GM23248 (cell line): ENCODE measurements around the gene TNNC1. TPM values are rescaled to one million over a fixed set of nuclear protein-coding genes. Genes with fewer than 3 reads are reported as not detected.

ENCODE experiments used
- DNase-seq: peaks from one replicate; pipeline ENCODE4 v3.0.0-alpha.2; 2015
- H2AFZ ChIP-seq: fragments of 200-600 bp; sonication (generic); 2 replicates; pipeline ENCODE4 v1.6.1; 2016; ENCODE audit warnings: antibody characterized with exemption
- H3F3A ChIP-seq: fragments of 200-600 bp; sonication (generic); 2 replicates; pipeline ENCODE4 v1.6.1; 2016; ENCODE audit warnings: mild to moderate bottlenecking, antibody characterized with exemption, mixed run types; ENCODE audit not compliant: insufficient read depth
- H3K27ac ChIP-seq: fragments of 200-600 bp; sonication (generic); 2 replicates; pipeline ENCODE4 v1.5.1; 2016; ENCODE audit warnings: mild to moderate bottlenecking
- H3K27me3 ChIP-seq: fragments of 200-600 bp; sonication (generic); replicated peaks from 2 replicates; pipeline ENCODE4 v1.6.1; 2016; ENCODE audit warnings: mild to moderate bottlenecking; ENCODE audit not compliant: insufficient read depth
- H3K36me3 ChIP-seq: fragments of 200-600 bp; sonication (generic); 2 replicates; pipeline ENCODE4 v1.6.1; 2016; ENCODE audit warnings: low read depth, mild to moderate bottlenecking
- H3K4me1 ChIP-seq: fragments of 200-600 bp; sonication (generic); 2 replicates; pipeline ENCODE4 v1.6.1; 2016; ENCODE audit warnings: mild to moderate bottlenecking; ENCODE audit not compliant: insufficient read depth
- H3K4me2 ChIP-seq: fragments of 200-600 bp; sonication (generic); one replicate; pipeline ENCODE4 v1.6.1; 2016; ENCODE audit warnings: mild to moderate bottlenecking; ENCODE audit not compliant: unreplicated experiment
- H3K4me3 ChIP-seq: fragments of 200-600 bp; sonication (generic); 2 replicates; pipeline ENCODE4 v1.5.1; 2016; ENCODE audit warnings: mild to moderate bottlenecking
- H3K79me2 ChIP-seq: fragments of 200-600 bp; sonication (generic); 2 replicates; pipeline ENCODE4 v1.6.1; 2016; ENCODE audit warnings: mild to moderate bottlenecking; ENCODE audit not compliant: insufficient read depth
- H3K9ac ChIP-seq: fragments of 200-600 bp; sonication (generic); 2 replicates; pipeline ENCODE4 v1.6.1; 2016; ENCODE audit warnings: mild to moderate bottlenecking
- H3K9me2 ChIP-seq: fragments of 200-600 bp; sonication (generic); 2 replicates; pipeline ENCODE4 v1.6.1; 2016; ENCODE audit warnings: mixed run types, mild to moderate bottlenecking, moderate library complexity; ENCODE audit not compliant: insufficient read depth
- H3K9me3 ChIP-seq: fragments of 200-600 bp; sonication (generic); one replicate; pipeline ENCODE4 v1.6.1; 2017; ENCODE audit warnings: low read depth
- H4K20me1 ChIP-seq: fragments of 200-600 bp; sonication (generic); 2 replicates; pipeline ENCODE4 v1.6.0; 2016; ENCODE audit not compliant: insufficient read depth
- EZH2 ChIP-seq: fragments of 200-600 bp; sonication (generic); IDR thresholded peaks from 2 replicates; pipeline ENCODE4 v1.6.1; 2018; ENCODE audit warnings: antibody characterized with exemption, mild to moderate bottlenecking; ENCODE audit not compliant: insufficient read depth, poor library complexity, severe bottlenecking
- EZH2phosphoT487 ChIP-seq: fragments of 200-600 bp; sonication (generic); IDR thresholded peaks from 2 replicates; pipeline ENCODE4 v1.6.1; 2018; ENCODE audit warnings: antibody characterized with exemption, moderate library complexity, mild to moderate bottlenecking, low read depth; ENCODE audit not compliant: insufficient read depth
- WGBS, 2 experiments: methylation state at CpG; one replicate each; pipeline ENCODE4 v1.1.6; 2015 to 2017; ENCODE audit warnings: low lambda C conversion rate in 2 of 2, low coverage in 1 of 2; ENCODE audit errors: missing lambda C conversion rate in 2 of 2; 5-methylcytosine and 5-hydroxymethylcytosine counted together
- in situ Hi-C: fragments of 300-500 bp; cut with MboI; formaldehyde crosslinking; loops from 2 replicates; pipeline ENCODE4 v1.15.0; 2020
- polyA plus RNA-seq: library from polyadenylated mRNA; unstranded; fragments of >200 nt; fragmentation: Nextera tagmentation; extraction: Ambion mirVana; gene quantifications from 2 replicates; pipeline ENCODE4 v1.2.1, GENCODE V29; 2016
- total RNA-seq: library from RNA; depleted of rRNA; stranded (reverse); fragments of >200 nt; shearing (Covaris generic); gene quantifications from 2 replicates; pipeline ENCODE4 v1.2.3, GENCODE V29; 2014; rRNA removed

TNNC1 gene
- total RNA-seq, result not detected in 2 replicates
- polyA plus RNA-seq, result 0.38 TPM in 1 of 2 replicates, not detected in the other

GRCh38 chr3:52453496-52454249, at the start of gene TNNC1:
TNNC1 (minus strand) TSS chr3:52454041; CDS start chr3:52454015, 26 bp downstream.
- peak within 1 kb of the TSS; percentile 96 for H3K4me3 ChIP-seq
- H3F3A ChIP-seq, result 0 out of 2 replicates have a peak, but pooled peaks cover 5% of the 10 kb centered on the region
- H4K20me1 ChIP-seq, result no peaks in the 10 kb centered on the region
- WGBS, 2 experiments, result 77 to 81% methylated on average over 10 to 16 of the region's 16 CpGs
- peak within 1 kb of the TSS; percentile 83 for H3K4me2 ChIP-seq
- no peak within 1 kb of the TSS for H3K27ac ChIP-seq
- peak within 1 kb of the TSS; percentile 94 for H2AFZ ChIP-seq
- H3K27me3 ChIP-seq, result no peaks in the 10 kb centered on the region
- peaks cover 10% of the 10 kb centered on the region; the same call in 1 of the 2 replicates for H3K36me3 ChIP-seq
- peaks cover 36% of the 10 kb centered on the region for H3K79me2 ChIP-seq
- peak within 1 kb of the TSS; percentile 94 for H3K9ac ChIP-seq
- no peaks in the 10 kb centered on the region for H3K4me1 ChIP-seq
- H3K9me3 ChIP-seq, result no peaks in the 10 kb centered on the region
- no peaks in the 10 kb centered on the region for H3K9me2 ChIP-seq
- in situ Hi-C loops, result no loop called here
- TF ChIP-seq EZH2 (no peak), EZH2phosphoT487 (no peak)
- DNase-seq, result no peak

- peaks cover 10% of the 10 kb centered on the region for H3K4me1 ChIP-seq
- H3K27me3 ChIP-seq, result no peaks in the 10 kb centered on the region
- no peak overlapping the region for H3K9ac ChIP-seq
- H4K20me1 ChIP-seq, result no peaks in the 10 kb centered on the region
- H3K36me3 ChIP-seq, result no peaks in the 10 kb centered on the region
- H3K79me2 ChIP-seq, result no peaks in the 10 kb centered on the region
- in situ Hi-C loops, result no loop called here
- H3K9me3 ChIP-seq, result no peaks in the 10 kb centered on the region
- 0 out of 2 replicates have a peak, but pooled peaks cover 9% of the 10 kb centered on the region for H3F3A ChIP-seq
- no peak overlapping the region for H3K4me2 ChIP-seq
- no peak overlapping the region for H3K4me3 ChIP-seq
- no peak for TF ChIP-seq EZH2
- TF ChIP-seq EZH2phosphoT487, result no peak
- H3K27ac ChIP-seq, result no peak overlapping the region
- H2AFZ ChIP-seq, result no peak overlapping the region
- DNase-seq, result no peak
- WGBS, 2 experiments, result 90 to 92% methylated on average over 10 to 11 of the region's 11 CpGs
- H3K9me2 ChIP-seq, result no peaks in the 10 kb centered on the region
Observed at GRCh38 chr3:52502808-52503350, 49.0 kb upstream of the TNNC1 start.

- 74 to 75% methylated on average over 11 of the region's 11 CpGs for WGBS, 2 experiments
- no peaks in the 10 kb centered on the region for H4K20me1 ChIP-seq
- peaks cover 15% of the 10 kb centered on the region for H3K4me1 ChIP-seq
- no peak overlapping the region for H3K27ac ChIP-seq
- no peak for TF ChIP-seq EZH2phosphoT487
- no peak for TF ChIP-seq EZH2
- no peak overlapping the region for H3K4me3 ChIP-seq
- no peaks in the 10 kb centered on the region for H3K9me3 ChIP-seq
- no peak overlapping the region for H2AFZ ChIP-seq
- in situ Hi-C loops, result no loop called here
- H3K27me3 ChIP-seq, result no peaks in the 10 kb centered on the region
- no peak for DNase-seq
- H3K36me3 ChIP-seq, result no peaks in the 10 kb centered on the region
- no peaks in the 10 kb centered on the region for H3K79me2 ChIP-seq
- H3F3A ChIP-seq, result 0 out of 2 replicates have a peak, but pooled peaks cover 11% of the 10 kb centered on the region
- H3K9ac ChIP-seq, result no peak overlapping the region
- H3K4me2 ChIP-seq, result no peak overlapping the region
- no peaks in the 10 kb centered on the region for H3K9me2 ChIP-seq
Observed at GRCh38 chr3:52502001-52502400, 48.2 kb upstream of the TNNC1 start.

- H3K4me1 ChIP-seq, result peaks cover 16% of the 10 kb centered on the region
- no peaks in the 10 kb centered on the region for H3K79me2 ChIP-seq
- H3K9me2 ChIP-seq, result no peaks in the 10 kb centered on the region
- H4K20me1 ChIP-seq, result no peaks in the 10 kb centered on the region
- H3F3A ChIP-seq, result 0 out of 2 replicates have a peak, but pooled peaks cover 11% of the 10 kb centered on the region
- H3K27me3 ChIP-seq, result no peaks in the 10 kb centered on the region
- no peak overlapping the region for H3K4me3 ChIP-seq
- no peak overlapping the region for H2AFZ ChIP-seq
- no peaks in the 10 kb centered on the region for H3K36me3 ChIP-seq
- TF ChIP-seq EZH2 (no peak), EZH2phosphoT487 (no peak)
- DNase-seq, result no peak
- H3K9ac ChIP-seq, result no peak overlapping the region
- no peak overlapping the region for H3K27ac ChIP-seq
- no peaks in the 10 kb centered on the region for H3K9me3 ChIP-seq
- in situ Hi-C loops, result no loop called here
- no peak overlapping the region for H3K4me2 ChIP-seq
- WGBS, 2 experiments, result 87 to 93% methylated on average over 9 to 11 of the region's 11 CpGs
Observed at GRCh38 chr3:52501046-52501445, 47.2 kb upstream of the TNNC1 start.
